Mucosa of descending colon (tissue), 3 donors: ENCODE measurements around the gene ULK3. TPM values are rescaled to one million over a fixed set of nuclear protein-coding genes. Genes with fewer than 3 reads are reported as not detected.

Experiments used
- ATAC-seq: fragments of 200-7000 bp; cut with Tn5 transposase; one replicate; pipeline ENCODE4 v1.9.1; 2020; ENCODE audit warnings: mild to moderate bottlenecking, moderate library complexity
- DNase-seq, 3 donors: peaks; one replicate each; pipeline ENCODE4 v3.0.0-alpha.2; 2020
- H3K36me3 ChIP-seq: fragments of 200-600 bp; one replicate; pipeline ENCODE4 v1.8.0; 2021; ENCODE audit warnings: low read depth, mild to moderate bottlenecking
- H3K4me1 ChIP-seq: fragments of 200-600 bp; one replicate; pipeline ENCODE4 v1.8.0; 2021; ENCODE audit warnings: low read depth, mild to moderate bottlenecking
- H3K4me3 ChIP-seq: fragments of 200-600 bp; one replicate; pipeline ENCODE4 v1.8.0; 2021; ENCODE audit warnings: mild to moderate bottlenecking
- H3K9me3 ChIP-seq: fragments of 200-600 bp; one replicate; pipeline ENCODE4 v1.8.0; 2021; ENCODE audit warnings: mild to moderate bottlenecking
- CTCF ChIP-seq: fragments of 200-600 bp; IDR thresholded peaks from one replicate; pipeline ENCODE4 v1.8.0; 2022; ENCODE audit warnings: antibody characterized with exemption, mild to moderate bottlenecking
- intact Hi-C, 2 donors: fragments of 100-400 bp; cut with DNase I in 1 of 2; cut with micrococcal nuclease in 1 of 2; formaldehyde crosslinking; loops; one replicate each; pipeline versions ENCODE4 v1.11.0 to v1.11.1; 2022; cut with DNase I, micrococcal nuclease
- total RNA-seq, 3 donors: library from RNA; stranded (reverse); fragmentation: NEBNext Ultra II Directional in 2 of 3; extraction: Animal tissue kit (Norgen Biotek cat#: 25700) in 2 of 3; gene quantifications; one replicate each; pipeline versions ENCODE4 v1.2.1 to v1.2.4, GENCODE V29; 2021 to 2023
- donor health status: DM: no; HTN: no; CAD: no; lungs with moderate emphysema.
- donor health status: DM: no; HTN: no; CAD: no.
- donor health status: DM: no; HTN: yes; CAD: no.

ULK3 gene
- total RNA-seq, 3 donors from 2014 or later = 66.5 to 89.3 (median 73.1) TPM

- Histone ChIP-seq H3K4me3 (no peak overlapping the region), H3K4me1 (peaks cover 11% of the 10 kb centered on the region), H3K36me3 (peaks cover 3% of the 10 kb centered on the region), H3K9me3 (no peaks in the 10 kb centered on the region)
- ATAC-seq (no peak), DNase-seq (no peak)
- TF ChIP-seq CTCF = no peak
- intact Hi-C loops = no loop called here
Observed at GRCh38 chr15:74807282-74807681, 35.7 kb downstream of the ULK3 start.

DNA sequence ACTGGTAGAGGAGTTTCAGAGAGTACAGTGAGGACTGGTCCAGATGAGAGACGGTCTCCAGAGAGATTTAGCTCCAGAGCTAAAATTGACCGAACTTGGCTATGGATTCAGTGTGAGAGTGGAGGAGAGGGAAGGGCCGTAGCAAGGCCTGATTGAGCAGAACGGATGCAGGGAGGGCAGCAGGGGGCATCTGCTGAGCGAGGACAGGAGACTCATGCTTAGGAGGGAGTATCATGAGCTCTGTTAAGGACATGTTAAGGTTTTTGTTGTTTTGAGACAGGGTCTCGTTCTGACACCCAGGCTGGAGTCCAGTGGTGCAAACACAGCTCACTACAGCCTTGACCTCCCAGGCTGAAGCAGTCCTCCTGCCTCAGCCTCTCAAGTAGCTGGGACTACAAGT, 38.0 kb downstream of the ULK3 start:
- ATAC-seq (no peak), DNase-seq (no peak)
- TF ChIP-seq CTCF = no peak
- Histone ChIP-seq H3K4me3 (no peak overlapping the region), H3K9me3 (no peaks in the 10 kb centered on the region), H3K36me3 (peaks cover 9% of the 10 kb centered on the region), H3K4me1 (peaks cover 14% of the 10 kb centered on the region)
- intact Hi-C loops = no loop called here

DNA sequence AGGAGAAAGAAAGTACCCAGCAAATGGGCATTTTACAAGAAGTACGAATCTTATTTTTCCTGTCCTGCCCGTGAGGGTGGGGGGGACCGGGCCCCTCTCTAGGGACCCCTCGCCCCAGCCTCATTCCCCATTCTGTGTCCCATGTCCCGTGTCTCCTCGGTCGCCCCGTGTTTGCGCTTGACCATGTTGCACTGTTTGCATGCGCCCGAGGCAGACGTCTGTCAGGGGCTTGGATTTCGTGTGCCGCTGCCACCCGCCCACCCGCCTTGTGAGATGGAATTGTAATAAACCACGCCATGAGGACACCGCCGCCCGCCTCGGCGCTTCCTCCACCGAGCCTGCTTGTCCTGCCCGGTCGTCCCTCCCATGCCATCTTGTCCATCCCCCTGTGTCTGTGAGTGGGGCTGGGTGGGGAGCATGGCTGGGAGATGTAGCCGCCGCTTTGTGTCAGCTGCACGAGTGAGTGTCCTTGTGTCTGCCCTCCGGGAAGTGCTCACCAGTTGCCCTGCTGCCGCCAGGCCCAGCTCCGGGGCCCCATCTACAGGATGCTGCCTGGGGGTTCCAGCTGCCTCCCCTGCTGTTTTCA, 40.0 kb downstream of the ULK3 start:
- no peak overlapping the region for H3K4me3 ChIP-seq
- peaks cover 9% of the 10 kb centered on the region for H3K36me3 ChIP-seq
- peaks cover 16% of the 10 kb centered on the region for H3K4me1 ChIP-seq
- no peak for TF ChIP-seq CTCF
- no peaks in the 10 kb centered on the region for H3K9me3 ChIP-seq
- ATAC-seq (no peak), DNase-seq (no peak)
- intact Hi-C loops = no loop called here

GRCh38 chr15:74802290-74802689, 40.7 kb downstream of the ULK3 start:
- intact Hi-C loops = no loop called here
- Histone ChIP-seq H3K4me3 (no peak overlapping the region), H3K36me3 (peaks cover 9% of the 10 kb centered on the region), H3K4me1 (peaks cover 15% of the 10 kb centered on the region), H3K9me3 (no peaks in the 10 kb centered on the region)
- DNase-seq = no peak
- ATAC-seq = no peak
- TF ChIP-seq CTCF = no peak

- H3K4me1 ChIP-seq = peaks cover 15% of the 10 kb centered on the region
- intact Hi-C loops = no loop called here
- ATAC-seq (no peak), DNase-seq (no peak)
- H3K9me3 ChIP-seq = no peaks in the 10 kb centered on the region
- no peak overlapping the region for H3K4me3 ChIP-seq
- no peak for TF ChIP-seq CTCF
- peaks cover 9% of the 10 kb centered on the region for H3K36me3 ChIP-seq
Observed at GRCh38 chr15:74801311-74801997, 41.5 kb downstream of the ULK3 start.
